Islet precursor cell (in vitro differentiated cells): ENCODE results near the gene CCDC146.
A peak's percentile ranks its signal among the peaks of the same experiment; 100 is the strongest.
"Not testable (repeated sequence)": the region's sequence is repeated elsewhere in the genome, so short reads cannot be mapped to it uniquely, and the experiment has no call there.

ENCODE experiments used
- DNase-seq: peaks from one replicate; pipeline ENCODE4 v3.0.0-alpha.2; 2018

Gene CCDC146

GRCh38 chr7:77121860-77122681, at the start of gene CCDC146:
TSS of gene CCDC146 (plus strand) at chr7:77122615. CDS start at chr7:77167669, 45,054 bp downstream.
- DNase-seq, result peak; percentile 100

GRCh38 chr7:77074786-77075396, 47.5 kb upstream of the CCDC146 start:
- not testable (repeated sequence) for DNase-seq

GRCh38 chr7:77077060-77077459, 45.4 kb upstream of the CCDC146 start:
- not testable (repeated sequence) for DNase-seq

- DNase-seq, result not testable (repeated sequence)
These were observed 43.3 kb upstream of the CCDC146 start for GRCh38 chr7:77079112-77079511.

GRCh38 chr7:77079624-77080023, 42.8 kb upstream of the CCDC146 start:
- not testable (repeated sequence) for DNase-seq

GRCh38 chr7:77080236-77080635, 42.2 kb upstream of the CCDC146 start:
- not testable (repeated sequence) for DNase-seq

GRCh38 chr7:77082192-77082591, 40.2 kb upstream of the CCDC146 start:
- not testable (repeated sequence) for DNase-seq

GRCh38 chr7:77092301-77092700, 30.1 kb upstream of the CCDC146 start:
- not testable (repeated sequence) for DNase-seq

- DNase-seq, result not testable (repeated sequence)
These were observed 21.9 kb upstream of the CCDC146 start for GRCh38 chr7:77100501-77100900.

- DNase-seq, result not testable (repeated sequence)
These were observed 21.2 kb upstream of the CCDC146 start for GRCh38 chr7:77101187-77101586.

- DNase-seq, result not testable (repeated sequence)
These were observed 19.7 kb upstream of the CCDC146 start for GRCh38 chr7:77102671-77103070.

GRCh38 chr7:77105904-77106303, 16.5 kb upstream of the CCDC146 start:
- DNase-seq, result not testable (repeated sequence)

GRCh38 chr7:77107659-77108058, 14.8 kb upstream of the CCDC146 start:
- not testable (repeated sequence) for DNase-seq

GRCh38 chr7:77108362-77108761, 14.1 kb upstream of the CCDC146 start:
- not testable (repeated sequence) for DNase-seq

GRCh38 chr7:77112719-77113306, 9.6 kb upstream of the CCDC146 start:
- not testable (repeated sequence) for DNase-seq

GRCh38 chr7:77125486-77125885, 3.1 kb downstream of the CCDC146 start:
- DNase-seq, result not testable (repeated sequence)

GRCh38 chr7:77127009-77127408, 4.6 kb downstream of the CCDC146 start:
- not testable (repeated sequence) for DNase-seq

- not testable (repeated sequence) for DNase-seq
These were observed 6.4 kb downstream of the CCDC146 start for GRCh38 chr7:77128582-77129410.

- not testable (repeated sequence) for DNase-seq
These were observed 9.4 kb downstream of the CCDC146 start for GRCh38 chr7:77131781-77132180.

GRCh38 chr7:77138668-77139067, 16.3 kb downstream of the CCDC146 start:
- DNase-seq, result not testable (repeated sequence)

GRCh38 chr7:77140291-77140690, 17.9 kb downstream of the CCDC146 start:
- DNase-seq, result not testable (repeated sequence)

- DNase-seq, result not testable (repeated sequence)
These were observed 29.8 kb downstream of the CCDC146 start for GRCh38 chr7:77152232-77152631.
